Measurements from ENCODE around the gene NEDD1.

DNA sequence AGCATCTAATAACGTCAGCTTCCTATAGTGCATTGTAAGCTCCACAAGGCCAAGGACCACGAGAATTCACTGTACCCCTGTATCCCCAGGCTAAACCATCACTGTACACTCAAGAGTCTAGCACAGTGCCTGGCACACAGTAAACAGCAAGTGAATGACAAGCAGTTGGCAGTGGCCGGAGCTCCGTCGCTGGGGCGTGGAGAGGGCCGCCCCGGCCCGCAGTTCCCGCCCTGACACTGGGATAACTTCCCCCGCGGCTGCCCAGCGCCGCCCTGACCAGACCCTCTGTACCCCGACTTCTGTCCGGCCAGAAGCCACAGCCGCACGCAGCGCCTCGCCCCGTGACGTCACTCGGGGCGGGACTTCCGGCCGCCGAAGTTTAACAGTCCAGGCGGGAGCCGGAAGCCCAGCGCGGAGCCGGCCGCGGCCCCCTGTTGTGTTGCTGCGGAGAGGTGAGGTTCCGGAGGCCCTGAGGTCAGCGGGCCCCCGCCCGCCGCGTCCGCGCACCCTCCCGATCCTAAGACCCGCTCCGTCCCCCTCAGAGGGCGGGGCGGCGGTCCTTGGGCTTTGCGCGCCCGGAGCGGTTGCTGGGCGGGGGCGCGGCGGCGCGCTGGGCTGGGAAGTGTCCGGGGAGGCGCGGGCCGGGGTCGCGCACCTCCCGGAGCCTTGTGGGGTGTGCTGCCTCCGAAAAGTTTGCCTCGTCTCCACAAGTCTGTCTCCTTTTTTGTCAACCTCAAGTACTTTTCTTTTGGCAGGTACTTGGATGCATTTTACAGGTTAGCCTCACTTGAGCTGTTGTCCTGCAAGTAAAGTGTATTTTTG lies at the start of gene NEDD1:
- TF ChIP-seq, protein P1, sequence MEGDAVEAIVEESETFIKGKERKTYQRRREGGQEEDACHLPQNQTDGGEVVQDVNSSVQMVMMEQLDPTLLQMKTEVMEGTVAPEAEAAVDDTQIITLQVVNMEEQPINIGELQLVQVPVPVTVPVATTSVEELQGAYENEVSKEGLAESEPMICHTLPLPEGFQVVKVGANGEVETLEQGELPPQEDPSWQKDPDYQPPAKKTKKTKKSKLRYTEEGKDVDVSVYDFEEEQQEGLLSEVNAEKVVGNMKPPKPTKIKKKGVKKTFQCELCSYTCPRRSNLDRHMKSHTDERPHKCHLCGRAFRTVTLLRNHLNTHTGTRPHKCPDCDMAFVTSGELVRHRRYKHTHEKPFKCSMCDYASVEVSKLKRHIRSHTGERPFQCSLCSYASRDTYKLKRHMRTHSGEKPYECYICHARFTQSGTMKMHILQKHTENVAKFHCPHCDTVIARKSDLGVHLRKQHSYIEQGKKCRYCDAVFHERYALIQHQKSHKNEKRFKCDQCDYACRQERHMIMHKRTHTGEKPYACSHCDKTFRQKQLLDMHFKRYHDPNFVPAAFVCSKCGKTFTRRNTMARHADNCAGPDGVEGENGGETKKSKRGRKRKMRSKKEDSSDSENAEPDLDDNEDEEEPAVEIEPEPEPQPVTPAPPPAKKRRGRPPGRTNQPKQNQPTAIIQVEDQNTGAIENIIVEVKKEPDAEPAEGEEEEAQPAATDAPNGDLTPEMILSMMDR (IDR thresholded peaks at IDR 0.05 in 2 of 3, conservative IDR thresholded peaks at IDR 0.05 in 1 of 3; ENCODE audit: borderline replicate concordance in 1 of 3, insufficient read depth in 1 of 3, low read depth in 2 of 3, low read length in 2 of 3), result no peak
- TF ChIP-seq, protein P2, sequence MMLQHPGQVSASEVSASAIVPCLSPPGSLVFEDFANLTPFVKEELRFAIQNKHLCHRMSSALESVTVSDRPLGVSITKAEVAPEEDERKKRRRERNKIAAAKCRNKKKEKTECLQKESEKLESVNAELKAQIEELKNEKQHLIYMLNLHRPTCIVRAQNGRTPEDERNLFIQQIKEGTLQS (IDR thresholded peaks at IDR 0.05), result no peak
- TF ChIP-seq POLR2A (IDR thresholded peaks at IDR 0.05; ENCODE audit: borderline replicate concordance, extremely low read depth, insufficient read depth, insufficient read length) (peak; percentile 69), EZH2 (IDR thresholded peaks at IDR 0.05) (no peak), SRF (IDR thresholded peaks at IDR 0.05; ENCODE audit: low read depth) (no peak), CBX3 (IDR thresholded peaks at IDR 0.05; ENCODE audit: low read depth) (no peak), EZH2phosphoT487 (IDR thresholded peaks at IDR 0.05; ENCODE audit: borderline replicate concordance) (no peak), YY1 (IDR thresholded peaks at IDR 0.05; ENCODE audit: extremely low read depth, insufficient replicate concordance, low read depth, low read length) (no peak), JUND (IDR thresholded peaks at IDR 0.05) (no peak)
- TF ChIP-seq, protein P3, sequence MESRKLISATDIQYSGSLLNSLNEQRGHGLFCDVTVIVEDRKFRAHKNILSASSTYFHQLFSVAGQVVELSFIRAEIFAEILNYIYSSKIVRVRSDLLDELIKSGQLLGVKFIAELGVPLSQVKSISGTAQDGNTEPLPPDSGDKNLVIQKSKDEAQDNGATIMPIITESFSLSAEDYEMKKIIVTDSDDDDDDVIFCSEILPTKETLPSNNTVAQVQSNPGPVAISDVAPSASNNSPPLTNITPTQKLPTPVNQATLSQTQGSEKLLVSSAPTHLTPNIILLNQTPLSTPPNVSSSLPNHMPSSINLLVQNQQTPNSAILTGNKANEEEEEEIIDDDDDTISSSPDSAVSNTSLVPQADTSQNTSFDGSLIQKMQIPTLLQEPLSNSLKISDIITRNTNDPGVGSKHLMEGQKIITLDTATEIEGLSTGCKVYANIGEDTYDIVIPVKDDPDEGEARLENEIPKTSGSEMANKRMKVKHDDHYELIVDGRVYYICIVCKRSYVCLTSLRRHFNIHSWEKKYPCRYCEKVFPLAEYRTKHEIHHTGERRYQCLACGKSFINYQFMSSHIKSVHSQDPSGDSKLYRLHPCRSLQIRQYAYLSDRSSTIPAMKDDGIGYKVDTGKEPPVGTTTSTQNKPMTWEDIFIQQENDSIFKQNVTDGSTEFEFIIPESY (IDR thresholded peaks at IDR 0.05; ENCODE audit: extremely low read depth, insufficient replicate concordance, low read length), result no peak
- TF ChIP-seq, protein P4, sequence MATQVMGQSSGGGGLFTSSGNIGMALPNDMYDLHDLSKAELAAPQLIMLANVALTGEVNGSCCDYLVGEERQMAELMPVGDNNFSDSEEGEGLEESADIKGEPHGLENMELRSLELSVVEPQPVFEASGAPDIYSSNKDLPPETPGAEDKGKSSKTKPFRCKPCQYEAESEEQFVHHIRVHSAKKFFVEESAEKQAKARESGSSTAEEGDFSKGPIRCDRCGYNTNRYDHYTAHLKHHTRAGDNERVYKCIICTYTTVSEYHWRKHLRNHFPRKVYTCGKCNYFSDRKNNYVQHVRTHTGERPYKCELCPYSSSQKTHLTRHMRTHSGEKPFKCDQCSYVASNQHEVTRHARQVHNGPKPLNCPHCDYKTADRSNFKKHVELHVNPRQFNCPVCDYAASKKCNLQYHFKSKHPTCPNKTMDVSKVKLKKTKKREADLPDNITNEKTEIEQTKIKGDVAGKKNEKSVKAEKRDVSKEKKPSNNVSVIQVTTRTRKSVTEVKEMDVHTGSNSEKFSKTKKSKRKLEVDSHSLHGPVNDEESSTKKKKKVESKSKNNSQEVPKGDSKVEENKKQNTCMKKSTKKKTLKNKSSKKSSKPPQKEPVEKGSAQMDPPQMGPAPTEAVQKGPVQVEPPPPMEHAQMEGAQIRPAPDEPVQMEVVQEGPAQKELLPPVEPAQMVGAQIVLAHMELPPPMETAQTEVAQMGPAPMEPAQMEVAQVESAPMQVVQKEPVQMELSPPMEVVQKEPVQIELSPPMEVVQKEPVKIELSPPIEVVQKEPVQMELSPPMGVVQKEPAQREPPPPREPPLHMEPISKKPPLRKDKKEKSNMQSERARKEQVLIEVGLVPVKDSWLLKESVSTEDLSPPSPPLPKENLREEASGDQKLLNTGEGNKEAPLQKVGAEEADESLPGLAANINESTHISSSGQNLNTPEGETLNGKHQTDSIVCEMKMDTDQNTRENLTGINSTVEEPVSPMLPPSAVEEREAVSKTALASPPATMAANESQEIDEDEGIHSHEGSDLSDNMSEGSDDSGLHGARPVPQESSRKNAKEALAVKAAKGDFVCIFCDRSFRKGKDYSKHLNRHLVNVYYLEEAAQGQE (IDR thresholded peaks at IDR 0.05; ENCODE audit: low read depth), result no peak

Data from HCT116 (cell line).